ENCODE data around the gene OPCML. TPM values are rescaled to one million over a fixed set of nuclear protein-coding genes. Genes with fewer than 3 reads are reported as not detected.

The OPCML gene
- total and polyA plus RNA-seq, 2 donors (not counting 1 experiment from before 2014, with no cell fraction given) = not detected

GRCh38 chr11:133166662-133167061, 365.6 kb downstream of the OPCML start:
- no peaks in the 10 kb centered on the region for H3K9me3 ChIP-seq (ENCODE audit: control extremely low read depth in 1 of 3, control insufficient read depth in 2 of 3, insufficient read depth in 1 of 3, low read length in 2 of 3)
- no peaks in the 10 kb centered on the region for H3K4me1 ChIP-seq (ENCODE audit: control insufficient read depth in 2 of 2, insufficient read depth in 2 of 2, low read length in 2 of 2)
- H3K4me3 ChIP-seq (ENCODE audit: control extremely low read depth in 1 of 5, extremely low read depth in 1 of 5, insufficient read depth in 1 of 5, low read depth in 2 of 5, low read length in 4 of 5) = no peak overlapping the region
- no peaks in the 10 kb centered on the region for H3K4me1 Mint-ChIP-seq
- H3K4me2 ChIP-seq (replicated peaks; ENCODE audit: low read depth, low read length, poor library complexity, severe bottlenecking) = no peak overlapping the region
- H3K9ac ChIP-seq (ENCODE audit: low read length) = no peak overlapping the region
- H3K27me3 ChIP-seq (replicated peaks in 1 of 4; ENCODE audit: control extremely low read depth in 1 of 4, control insufficient read depth in 3 of 4, insufficient read depth in 4 of 4, low read length in 3 of 4) = no peaks in the 10 kb centered on the region
- no peak for TF ChIP-seq CTCF (IDR thresholded peaks at IDR 0.05)
- no peak for TF ChIP-seq EZH2 (IDR thresholded peaks at IDR 0.05; ENCODE audit: borderline replicate concordance, insufficient read depth, low read depth, low read length, poor library complexity, severe bottlenecking)
- H3K27me3 Mint-ChIP-seq = no peaks in the 10 kb centered on the region
- ATAC-seq (ENCODE audit: low read depth) = no peak
- no peaks in the 10 kb centered on the region for H3K9me3 Mint-ChIP-seq (ENCODE audit: insufficient read depth)
- no peak overlapping the region for H3K27ac Mint-ChIP-seq
- no peaks in the 10 kb centered on the region for H3K79me2 ChIP-seq (ENCODE audit: control insufficient read depth, insufficient read depth, low read length)
- 90% methylated on average over 2 of the region's 3 CpGs for WGBS (ENCODE audit: insufficient coverage)
- H3K27ac ChIP-seq (ENCODE audit: low read length in 2 of 2) = no peak overlapping the region
- intact Hi-C loops (cut with micrococcal nuclease) = no loop called here
- no peaks in the 10 kb centered on the region for H4K20me1 ChIP-seq (ENCODE audit: control insufficient read depth, insufficient read depth, low read length, poor library complexity, severe bottlenecking)
- H3K4me3 Mint-ChIP-seq = no peak overlapping the region
- no peak overlapping the region for H2AFZ ChIP-seq (ENCODE audit: insufficient read depth, low read depth, low read length, poor library complexity, severe bottlenecking)
- DNase-seq = no peak
- ChIA-PET POLR2A (no interaction called here), CTCF (no interaction called here)
- H3K36me3 ChIP-seq (replicated peaks in 1 of 2; ENCODE audit: control extremely low read depth in 1 of 2, control insufficient read depth in 1 of 2, extremely low read depth in 1 of 2, insufficient read depth in 2 of 2, low read length in 1 of 2) = no peaks in the 10 kb centered on the region

DNA sequence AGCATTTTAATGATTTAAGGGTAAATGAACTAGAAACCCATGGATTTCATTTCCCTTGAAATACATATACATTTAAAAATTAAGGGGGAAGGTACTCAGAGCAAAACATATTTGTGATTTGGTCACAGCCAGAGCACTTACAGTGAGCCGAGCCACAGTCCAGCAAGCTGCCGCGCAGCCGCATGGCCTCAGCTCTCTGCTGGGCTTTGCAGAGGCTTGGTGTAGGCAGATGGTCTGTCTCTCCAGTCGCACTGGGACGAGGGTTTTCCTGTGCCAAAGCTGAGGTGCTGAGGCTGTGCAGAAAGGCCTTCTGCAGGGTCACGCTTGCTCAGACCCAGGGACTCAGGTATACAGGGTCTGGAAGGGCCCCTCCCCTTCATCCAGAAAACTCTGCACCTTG, 367.3 kb downstream of the OPCML start:
- H3K4me3 Mint-ChIP-seq = no peak overlapping the region
- H4K20me1 ChIP-seq (ENCODE audit: control insufficient read depth, insufficient read depth, low read length, poor library complexity, severe bottlenecking) = no peaks in the 10 kb centered on the region
- CTCF ChIA-PET = no interaction called here
- H3K4me2 ChIP-seq (replicated peaks; ENCODE audit: low read depth, low read length, poor library complexity, severe bottlenecking) = no peak overlapping the region
- no peaks in the 10 kb centered on the region for H3K9me3 ChIP-seq (ENCODE audit: control extremely low read depth in 1 of 3, control insufficient read depth in 2 of 3, insufficient read depth in 1 of 3, low read length in 2 of 3)
- H3K4me1 Mint-ChIP-seq = no peaks in the 10 kb centered on the region
- H3K36me3 ChIP-seq (replicated peaks in 1 of 2; ENCODE audit: control extremely low read depth in 1 of 2, control insufficient read depth in 1 of 2, extremely low read depth in 1 of 2, insufficient read depth in 2 of 2, low read length in 1 of 2) = no peaks in the 10 kb centered on the region
- no peaks in the 10 kb centered on the region for H3K4me1 ChIP-seq (ENCODE audit: control insufficient read depth in 2 of 2, insufficient read depth in 2 of 2, low read length in 2 of 2)
- no peak overlapping the region for H3K27ac Mint-ChIP-seq
- intact Hi-C loops (cut with micrococcal nuclease) = no loop called here
- H3K27me3 Mint-ChIP-seq = no peaks in the 10 kb centered on the region
- H2AFZ ChIP-seq (ENCODE audit: insufficient read depth, low read depth, low read length, poor library complexity, severe bottlenecking) = no peak overlapping the region
- WGBS (ENCODE audit: insufficient coverage) = 89% methylated on average over 7 of the region's 7 CpGs
- ATAC-seq (ENCODE audit: low read depth) (no peak), DNase-seq (no peak)
- no peak overlapping the region for H3K9ac ChIP-seq (ENCODE audit: low read length)
- TF ChIP-seq CTCF (IDR thresholded peaks at IDR 0.05) (no peak), EZH2 (IDR thresholded peaks at IDR 0.05; ENCODE audit: borderline replicate concordance, insufficient read depth, low read depth, low read length, poor library complexity, severe bottlenecking) (no peak)
- no peak overlapping the region for H3K4me3 ChIP-seq (ENCODE audit: control extremely low read depth in 1 of 5, extremely low read depth in 1 of 5, insufficient read depth in 1 of 5, low read depth in 2 of 5, low read length in 4 of 5)
- POLR2A ChIA-PET = no interaction called here
- no peaks in the 10 kb centered on the region for H3K9me3 Mint-ChIP-seq (ENCODE audit: insufficient read depth)
- no peaks in the 10 kb centered on the region for H3K27me3 ChIP-seq (replicated peaks in 1 of 4; ENCODE audit: control extremely low read depth in 1 of 4, control insufficient read depth in 3 of 4, insufficient read depth in 4 of 4, low read length in 3 of 4)
- no peak overlapping the region for H3K27ac ChIP-seq (ENCODE audit: low read length in 2 of 2)
- no peaks in the 10 kb centered on the region for H3K79me2 ChIP-seq (ENCODE audit: control insufficient read depth, insufficient read depth, low read length)
